Measurements from ENCODE around the gene PDE6A. TPM values are rescaled to one million over a fixed set of nuclear protein-coding genes. Genes with fewer than 3 reads are reported as not detected.

The PDE6A gene
- total RNA-seq, 1 experiment from 2014 or later, result 2.6 TPM

GRCh38 chr5:149959406-149960236 is 15.0 kb upstream of the PDE6A start:
- ChIA-PET CTCF (interaction anchor here (0.7 to 5.0 kb wide), 17 partner anchors 8 to 602 kb away, joined by 3 to 39 read pairs (median 6); partner anchors contain the start of genes PCYOX1L and PPARGC1B), POLR2A (interaction anchor here (0.6 to 1.6 kb wide), 15 partner anchors 8 to 678 kb away, joined by 3 to 9 read pairs (median 4); partner anchors contain the start of genes HMGXB3 and TIGD6)
- H3K9me3 Mint-ChIP-seq (ENCODE audit: unreplicated experiment), result no peaks in the 10 kb centered on the region

GRCh38 chr5:149957855-149958254 is 13.3 kb upstream of the PDE6A start:
- Histone ChIP-seq H3K36me3 (ENCODE audit: control insufficient read depth, insufficient read depth, low read length) (peaks cover 3% of the 10 kb centered on the region), H3K4me3 (ENCODE audit: low read depth, low read length) (no peak overlapping the region), H3K4me1 (peaks cover 25% of the 10 kb centered on the region), H3K27me3 (replicated peaks; ENCODE audit: control insufficient read depth, insufficient read depth, low read length) (no peaks in the 10 kb centered on the region), H3K9me3 (no peaks in the 10 kb centered on the region)
- no TSS peak for BruUV-seq (replicated peaks)
- Mint-ChIP-seq H3K4me3 (ENCODE audit: unreplicated experiment) (no peak overlapping the region), H3K27ac (ENCODE audit: unreplicated experiment) (no peak overlapping the region), H3K36me3 (ENCODE audit: insufficient read depth, unreplicated experiment) (peaks cover 17% of the 10 kb centered on the region), H3K4me1 (ENCODE audit: low read depth, unreplicated experiment) (peaks cover 30% of the 10 kb centered on the region), H3K9me3 (ENCODE audit: unreplicated experiment) (no peaks in the 10 kb centered on the region), H3K27me3 (ENCODE audit: insufficient read depth, unreplicated experiment) (no peaks in the 10 kb centered on the region)
- TF ChIP-seq CTCF (IDR thresholded peaks at IDR 0.05; ENCODE audit: insufficient read depth in 1 of 2, low read depth in 1 of 2, low read length in 1 of 2, severe bottlenecking in 1 of 2, unreplicated experiment in 1 of 2), result no peak
- intact Hi-C loops (cut with micrococcal nuclease; ENCODE audit: unreplicated experiment), result no loop called here
- POLR2A ChIA-PET, result interaction anchor here (1.6 kb wide), 1 partner anchor 22 kb away, joined by 4 read pairs; no protein-coding TSS in a partner anchor
- DNase-seq, result peak in 1 of 2 experiments; percentile 66
- CTCF ChIA-PET, result interaction anchor here (0.6 to 5.0 kb wide), 6 partner anchors 9 to 225 kb away, joined by 3 to 37 read pairs (median 4); no protein-coding TSS in a partner anchor

More at GRCh38 chr5:149959406-149960236, 15.0 kb upstream of the PDE6A start:
- intact Hi-C loops (cut with micrococcal nuclease; ENCODE audit: unreplicated experiment), result loop anchor here (1.0 to 10.0 kb wide), 5 partner anchors 17 to 325 kb away; no protein-coding TSS in a partner anchor
- H3K4me1 Mint-ChIP-seq (ENCODE audit: low read depth, unreplicated experiment), result peaks cover 32% of the 10 kb centered on the region
- H3K27me3 Mint-ChIP-seq (ENCODE audit: insufficient read depth, unreplicated experiment), result no peaks in the 10 kb centered on the region
- DNase-seq, result peak; percentile 47 to 63
- peak overlapping the region; percentile 50 for H3K4me3 ChIP-seq (ENCODE audit: low read depth, low read length)
- peak overlapping the region; percentile 90 for H3K4me3 Mint-ChIP-seq (ENCODE audit: unreplicated experiment)
- H3K36me3 Mint-ChIP-seq (ENCODE audit: insufficient read depth, unreplicated experiment), result peaks cover 22% of the 10 kb centered on the region
- H3K27ac Mint-ChIP-seq (ENCODE audit: unreplicated experiment), result peak overlapping the region; percentile 96
- H3K36me3 ChIP-seq (ENCODE audit: control insufficient read depth, insufficient read depth, low read length), result peaks cover 3% of the 10 kb centered on the region
- H3K4me1 ChIP-seq, result peaks cover 25% of the 10 kb centered on the region
- peak; percentile 49 to 56 for TF ChIP-seq CTCF (IDR thresholded peaks at IDR 0.05; ENCODE audit: insufficient read depth in 1 of 2, low read depth in 1 of 2, low read length in 1 of 2, severe bottlenecking in 1 of 2, unreplicated experiment in 1 of 2)
- TSS peak; percentile 97 for BruUV-seq (replicated peaks)
- no peaks in the 10 kb centered on the region for H3K27me3 ChIP-seq (replicated peaks; ENCODE audit: control insufficient read depth, insufficient read depth, low read length)
- H3K9me3 ChIP-seq, result no peaks in the 10 kb centered on the region

- intact Hi-C loops (cut with micrococcal nuclease; ENCODE audit: unreplicated experiment), result no loop called here
- ChIA-PET POLR2A (no interaction called here), CTCF (no interaction called here)
- DNase-seq, result no peak
- no peak overlapping the region for H3K4me3 Mint-ChIP-seq (ENCODE audit: unreplicated experiment)
- H3K4me1 ChIP-seq, result peaks cover 26% of the 10 kb centered on the region
- no peaks in the 10 kb centered on the region; the same call in 1 of the 2 replicates for H3K36me3 ChIP-seq (ENCODE audit: control insufficient read depth, insufficient read depth, low read length)
- H3K4me3 ChIP-seq (ENCODE audit: low read depth, low read length), result no peak overlapping the region
- H3K9me3 ChIP-seq, result no peaks in the 10 kb centered on the region
- H3K27me3 ChIP-seq (replicated peaks; ENCODE audit: control insufficient read depth, insufficient read depth, low read length), result no peaks in the 10 kb centered on the region
- no peak for TF ChIP-seq CTCF (IDR thresholded peaks at IDR 0.05; ENCODE audit: insufficient read depth in 1 of 2, low read depth in 1 of 2, low read length in 1 of 2, severe bottlenecking in 1 of 2, unreplicated experiment in 1 of 2)
- BruUV-seq (replicated peaks), result no TSS peak
- peaks cover 17% of the 10 kb centered on the region for H3K36me3 Mint-ChIP-seq (ENCODE audit: insufficient read depth, unreplicated experiment)
- no peak overlapping the region for H3K27ac Mint-ChIP-seq (ENCODE audit: unreplicated experiment)
- H3K9me3 Mint-ChIP-seq (ENCODE audit: unreplicated experiment), result no peaks in the 10 kb centered on the region
- H3K4me1 Mint-ChIP-seq (ENCODE audit: low read depth, unreplicated experiment), result peaks cover 18% of the 10 kb centered on the region
- H3K27me3 Mint-ChIP-seq (ENCODE audit: insufficient read depth, unreplicated experiment), result no peaks in the 10 kb centered on the region
These were observed 12.1 kb upstream of the PDE6A start for GRCh38 chr5:149956685-149957084.
